Femur (tissue), 1 donor: ENCODE measurements around the gene RNF181.
"Not testable (repeated sequence)": the region's sequence is repeated elsewhere in the genome, so short reads cannot be mapped to it uniquely, and the experiment has no call there.

ENCODE experiments used
- DNase-seq: peaks from one replicate; pipeline ENCODE4 v3.0.0-alpha.2; 2017

RNF181 gene

GRCh38 chr2:85615413-85615728 is 19.8 kb downstream of the RNF181 start:
- DNase-seq = no peak

GRCh38 chr2:85617723-85618122 is 22.2 kb downstream of the RNF181 start:
- not testable (repeated sequence) for DNase-seq

- no peak for DNase-seq
Measured at GRCh38 chr2:85619617-85620016, 24.1 kb downstream of the RNF181 start.

- no peak for DNase-seq
Measured at GRCh38 chr2:85621338-85621737, 25.8 kb downstream of the RNF181 start.

- DNase-seq = no peak
Measured at GRCh38 chr2:85623991-85624390, 28.4 kb downstream of the RNF181 start.

- no peak for DNase-seq
Measured at GRCh38 chr2:85628658-85629057, 33.1 kb downstream of the RNF181 start.

GRCh38 chr2:85631316-85631715 is 35.8 kb downstream of the RNF181 start:
- no peak for DNase-seq

- DNase-seq = no peak
Measured at GRCh38 chr2:85635011-85635410, 39.5 kb downstream of the RNF181 start.

- DNase-seq = no peak
Measured at GRCh38 chr2:85635636-85636035, 40.1 kb downstream of the RNF181 start.

GRCh38 chr2:85642725-85643124 is 47.2 kb downstream of the RNF181 start:
- no peak for DNase-seq

- no peak for DNase-seq
Measured at GRCh38 chr2:85644909-85645308, 49.4 kb downstream of the RNF181 start.

GRCh38 chr2:85646166-85646565 is 50.6 kb downstream of the RNF181 start:
- no peak for DNase-seq
